HepG2 (cell line): ENCODE results near the gene ENPP4. TPM values are rescaled to one million over a fixed set of nuclear protein-coding genes. Genes with fewer than 3 reads are reported as not detected.
A peak's percentile ranks its signal among the peaks of the same experiment; 100 is the strongest.

Experiments used
- ASH2L ChIP-seq: fragments of 300-600, 200-600 bp; sonication (generic); IDR thresholded peaks from 2 replicates; pipeline ENCODE4 v1.7.0; 2017; ENCODE audit warnings: low read depth, mild to moderate bottlenecking, moderate library complexity, mixed read lengths, low read length; ENCODE audit not compliant: insufficient read length
- CHCHD3 ChIP-seq: sonication (generic); formaldehyde crosslinking; IDR thresholded peaks from 2 replicates; pipeline ENCODE4 v1.8.0; 2022; ENCODE audit warnings: mild to moderate bottlenecking, missing genetic modification reagents, moderate library complexity
- DZIP1 ChIP-seq: sonication (generic); formaldehyde crosslinking; IDR thresholded peaks from 2 replicates; pipeline ENCODE4 v1.5.0; 2020; ENCODE audit warnings: mild to moderate bottlenecking, missing genetic modification reagents
- ETV5 ChIP-seq: IDR thresholded peaks from 2 replicates; pipeline ENCODE4 v1.6.1; 2018; ENCODE audit warnings: missing biosample characterization, missing genetic modification reagents, inconsistent platforms, borderline replicate concordance
- FOXK2 ChIP-seq: fragments of 450-650 bp; IDR thresholded peaks from 2 replicates; pipeline ENCODE4 v1.6.1; 2016
- GTF3A ChIP-seq: sonication (generic); formaldehyde crosslinking; conservative IDR thresholded peaks from 2 replicates; pipeline ENCODE4 v1.4.0; 2020; ENCODE audit warnings: mild to moderate bottlenecking, missing genetic modification reagents
- HNF4G ChIP-seq, 2 experiments: sonication (generic) in 1 of 2; formaldehyde crosslinking in 1 of 2; IDR thresholded peaks; 2 replicates each; pipeline versions ENCODE4 v1.4.0 to v1.6.1; 2011 to 2020; ENCODE audit warnings: borderline replicate concordance in 2 of 2, low read depth in 2 of 2, mild to moderate bottlenecking in 2 of 2, low read length in 1 of 2, missing genetic modification reagents in 1 of 2, moderate library complexity in 1 of 2
- IKZF1 ChIP-seq: fragments of 450-650 bp; IDR thresholded peaks from 2 replicates; pipeline ENCODE4 v1.7.1; 2016
- RBAK ChIP-seq: sonication (generic); formaldehyde crosslinking; IDR thresholded peaks from 2 replicates; pipeline ENCODE4 v1.5.1; 2020; ENCODE audit warnings: mild to moderate bottlenecking, missing genetic modification reagents
- SOX6 ChIP-seq, 2 experiments: fragments of 450-650 bp in 1 of 2; sonication (generic) in 1 of 2; formaldehyde crosslinking in 1 of 2; IDR thresholded peaks; 2 replicates each; pipeline versions ENCODE4 v1.4.0 to v1.6.1; 2017 to 2020; ENCODE audit warnings: antibody characterized with exemption in 1 of 2, mild to moderate bottlenecking in 1 of 2, missing genetic modification reagents in 1 of 2
- ZBTB37 ChIP-seq: sonication (generic); formaldehyde crosslinking; IDR thresholded peaks from 2 replicates; pipeline ENCODE4 v1.4.0; 2020; ENCODE audit warnings: mild to moderate bottlenecking, missing genetic modification reagents
- ZBTB43 ChIP-seq: sonication (generic); formaldehyde crosslinking; conservative IDR thresholded peaks from 2 replicates; pipeline ENCODE4 v1.4.0; 2020; ENCODE audit warnings: missing genetic modification reagents
- ZEB1 ChIP-seq: IDR thresholded peaks from 2 replicates; pipeline ENCODE4 v1.6.1; 2012; ENCODE audit warnings: mild to moderate bottlenecking, low read depth, inconsistent platforms; ENCODE audit not compliant: insufficient replicate concordance
- ZFAT ChIP-seq: sonication (generic); formaldehyde crosslinking; conservative IDR thresholded peaks from 2 replicates; pipeline ENCODE4 v1.8.1; 2023; ENCODE audit warnings: missing genetic modification reagents, inconsistent platforms
- ZNF124 ChIP-seq: sonication (generic); formaldehyde crosslinking; IDR thresholded peaks from 2 replicates; pipeline ENCODE4 v1.4.0; 2020; ENCODE audit warnings: missing genetic modification reagents
- ZNF790 ChIP-seq: sonication (generic); formaldehyde crosslinking; IDR thresholded peaks from 2 replicates; pipeline ENCODE4 v1.8.0; 2022; ENCODE audit warnings: missing genetic modification reagents, mild to moderate bottlenecking, borderline replicate concordance
- ZSCAN31 ChIP-seq: sonication (generic); formaldehyde crosslinking; IDR thresholded peaks from 2 replicates; pipeline ENCODE4 v1.5.0; 2020; ENCODE audit warnings: low read depth, mild to moderate bottlenecking, missing genetic modification reagents
- ZXDC ChIP-seq: sonication (generic); formaldehyde crosslinking; IDR thresholded peaks from 2 replicates; pipeline ENCODE4 v1.5.0; 2020; ENCODE audit warnings: mild to moderate bottlenecking, missing genetic modification reagents
- polyA plus RNA-seq, 8 experiments: library from polyadenylated mRNA; depleted of rRNA in 3 of 8; stranded (reverse) in 7 of 8; unstranded in 1 of 8; fragments of >200 nt; fragmentation: Illumina TruSeq in 4 of 8; extraction: Trizol in 4 of 8; gene quantifications; 2 replicates each; pipeline versions ENCODE4 v1.2.1 to v1.2.3, GENCODE V29; 2011 to 2016; ENCODE audit warnings: low read depth in 4 of 8, missing spikeins in 1 of 8, mixed read lengths in 1 of 8; ENCODE audit not compliant: insufficient read depth in 1 of 8
- total RNA-seq, 5 experiments: library from RNA; depleted of rRNA; stranded (reverse); fragments of >200 nt; fragmentation: Illumina TruSeq; extraction: Trizol; gene quantifications; 2 replicates each; pipeline ENCODE4 v1.2.3, GENCODE V29; 2016; ENCODE audit warnings: low read depth in 1 of 5

Gene ENPP4
- total and polyA plus RNA-seq, 2 of the 13 experiments (the other 11 are each of a cell fraction or from before 2014, with no cell fraction given), result 0.04 to 0.38 TPM

GRCh38 chr6:46098678-46099077 lies 31.1 kb upstream of the ENPP4 start (continued):
- TF ChIP-seq ETV5 (CRISPR knock-in tag), result no peak
- no peak for TF ChIP-seq DZIP1 (CRISPR knock-in tag)
- no peak for TF ChIP-seq ASH2L
- no peak for TF ChIP-seq ZNF124 (CRISPR knock-in tag)
- TF ChIP-seq ZSCAN31 (CRISPR knock-in tag), result no peak
- TF ChIP-seq ZBTB37, result no peak
- TF ChIP-seq SOX6 (IDR thresholded peaks at IDR 0.05), result no peak
- peak; percentile 74 for TF ChIP-seq SOX6 (CRISPR knock-in tag; IDR thresholded peaks at IDR 0.05)
- no peak for TF ChIP-seq ZXDC
- TF ChIP-seq ZFAT, result no peak
- TF ChIP-seq CHCHD3 (CRISPR knock-in tag), result no peak
- no peak for TF ChIP-seq IKZF1
- TF ChIP-seq HNF4G (IDR thresholded peaks at IDR 0.05; ENCODE audit: borderline replicate concordance, low read depth, low read length), result no peak
- no peak for TF ChIP-seq HNF4G (CRISPR knock-in tag; IDR thresholded peaks at IDR 0.05; ENCODE audit: borderline replicate concordance, low read depth)
- TF ChIP-seq ZNF790 (CRISPR knock-in tag), result no peak
- no peak for TF ChIP-seq ZBTB43 (CRISPR knock-in tag)
- no peak for TF ChIP-seq ZEB1
- no peak for TF ChIP-seq FOXK2
- TF ChIP-seq RBAK, result no peak
- TF ChIP-seq GTF3A (CRISPR knock-in tag), result no peak
